NCI-H524 treated with DMSO at 0.1 percent for 48 hours (cell line): ENCODE measurements around the gene SAMD15.
"Not testable (repeated sequence)": the region's sequence is repeated elsewhere in the genome, so short reads cannot be mapped to it uniquely, and the experiment has no call there.

ENCODE experiments used
- DNase-seq: peaks from one replicate; lab custom pipeline; 2025; lab: John Stamatoyannopoulos, UW

SAMD15 gene

DNA sequence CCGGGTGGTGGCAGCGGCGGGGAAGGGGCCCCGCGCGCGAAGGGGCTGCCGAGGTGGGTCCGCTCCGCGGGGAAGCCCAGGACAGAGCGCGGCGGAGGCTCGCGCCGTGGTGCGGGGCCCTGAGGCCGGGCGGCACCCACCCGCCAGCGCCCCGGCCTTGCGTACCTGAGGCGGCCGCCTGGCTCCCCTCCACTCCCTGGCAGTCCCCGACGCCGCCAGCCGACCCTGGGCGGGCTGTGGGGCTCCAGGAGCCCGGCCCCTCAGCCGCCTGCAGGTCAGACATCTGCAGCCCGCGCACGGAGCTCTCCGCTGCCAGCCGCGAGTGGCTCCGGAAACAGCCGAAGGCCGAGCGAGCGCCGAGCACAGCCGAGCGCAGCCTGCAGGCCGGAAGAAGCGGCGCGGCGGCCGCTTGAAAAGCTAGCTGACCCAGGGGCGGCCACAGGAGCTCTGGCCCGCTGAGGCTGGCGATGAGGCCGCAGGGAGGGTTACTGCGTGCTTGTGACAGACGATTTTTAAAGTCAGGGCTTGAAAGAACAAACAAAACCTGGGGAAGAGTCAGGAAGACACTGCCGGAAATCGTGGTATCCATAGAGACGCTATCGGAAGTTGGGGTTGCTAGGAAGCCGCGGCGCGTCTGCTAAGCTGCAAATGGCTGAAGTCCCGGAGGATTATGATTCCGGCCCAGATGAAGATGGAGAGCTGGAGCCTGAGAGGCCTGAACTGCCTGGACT lies at the start of gene SAMD15, which contains the start of gene TMED8:
SAMD15 (plus strand) TSS at position 609 of the 731 bp plus-strand sequence; CDS start at position 649, 40 bp downstream.
TMED8 (minus strand) TSS at position 324 of the 731 bp plus-strand sequence; CDS start at position 283, 41 bp downstream.
- DNase-seq, result peak; percentile 80

DNA sequence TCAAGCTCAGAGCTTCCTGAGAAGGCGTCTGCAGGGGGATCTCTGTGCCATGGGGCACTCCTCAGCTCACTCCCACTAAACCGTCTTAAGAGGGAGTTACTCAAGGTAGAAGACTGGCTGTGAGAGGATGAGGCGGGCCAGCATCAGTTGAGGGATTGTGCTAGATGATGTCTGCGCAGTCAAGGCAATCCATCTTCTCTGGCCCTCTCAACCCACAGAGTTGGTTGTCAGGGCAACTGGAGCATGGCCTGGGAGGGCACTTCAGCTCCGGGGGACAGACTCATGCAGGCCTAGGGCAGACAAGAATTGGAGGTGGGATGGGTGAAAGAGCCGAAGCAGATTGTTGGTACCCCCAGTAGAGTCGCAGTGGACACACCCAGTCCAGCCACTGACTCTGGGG lies 47.3 kb upstream of the SAMD15 start:
- no peak for DNase-seq

DNA sequence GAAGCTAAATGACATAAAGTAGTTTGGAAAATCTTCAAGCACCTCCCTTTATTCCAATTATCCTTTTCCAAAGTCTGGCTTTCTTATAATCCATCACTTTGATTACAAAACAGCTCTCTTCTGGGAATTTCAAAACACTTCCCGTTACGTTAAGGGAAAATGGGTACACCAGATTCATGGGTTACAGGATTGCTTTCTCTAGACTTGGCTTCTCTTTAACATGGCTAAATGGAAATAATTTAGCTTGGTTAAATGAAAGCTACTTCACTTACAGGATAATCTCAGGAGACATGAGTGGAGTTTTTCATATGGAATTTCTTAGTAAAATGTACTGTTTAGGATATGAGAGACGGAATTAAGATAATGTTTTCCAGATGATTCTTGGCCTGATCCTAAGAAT lies 41.6 kb upstream of the SAMD15 start:
- DNase-seq, result no peak

DNA sequence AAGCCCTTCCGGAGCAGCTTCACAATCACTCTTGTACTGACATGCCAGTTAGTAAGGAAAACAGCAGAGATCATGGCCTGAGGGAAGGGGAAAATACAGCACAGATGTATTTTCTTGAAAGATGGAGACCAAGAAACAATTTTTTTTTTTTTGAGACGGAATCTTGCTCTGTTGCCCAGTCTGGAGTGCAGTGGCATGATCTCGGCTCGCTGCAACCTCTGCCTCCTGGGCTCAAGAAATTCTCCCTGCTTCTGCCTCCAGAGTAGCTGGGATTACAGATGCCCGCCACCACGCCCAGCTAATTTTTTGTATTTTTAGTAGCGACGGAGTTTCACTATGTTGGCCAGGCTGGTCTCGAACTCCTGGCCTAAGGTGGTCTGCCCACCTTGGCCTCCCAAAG lies 39.9 kb upstream of the SAMD15 start:
- DNase-seq, result not testable (repeated sequence)

DNA sequence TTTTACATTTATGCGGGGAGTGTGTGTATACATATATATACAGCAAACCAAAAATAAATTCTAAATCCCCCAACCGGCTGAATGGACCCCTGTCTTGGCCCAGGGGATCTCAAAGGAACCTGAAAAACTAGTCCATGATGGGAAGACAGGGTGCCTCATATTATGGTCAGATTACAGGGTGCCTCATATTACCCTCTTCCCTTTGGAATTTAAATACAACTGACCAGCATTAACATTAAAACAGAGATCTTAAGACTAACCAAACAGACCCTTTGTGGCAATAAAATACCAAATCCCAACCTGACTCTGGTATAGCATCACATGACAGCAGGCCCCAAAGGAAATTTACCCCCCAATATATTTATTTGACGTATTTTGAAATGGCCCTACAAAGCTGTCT lies 39.3 kb upstream of the SAMD15 start:
- DNase-seq, result no peak

DNA sequence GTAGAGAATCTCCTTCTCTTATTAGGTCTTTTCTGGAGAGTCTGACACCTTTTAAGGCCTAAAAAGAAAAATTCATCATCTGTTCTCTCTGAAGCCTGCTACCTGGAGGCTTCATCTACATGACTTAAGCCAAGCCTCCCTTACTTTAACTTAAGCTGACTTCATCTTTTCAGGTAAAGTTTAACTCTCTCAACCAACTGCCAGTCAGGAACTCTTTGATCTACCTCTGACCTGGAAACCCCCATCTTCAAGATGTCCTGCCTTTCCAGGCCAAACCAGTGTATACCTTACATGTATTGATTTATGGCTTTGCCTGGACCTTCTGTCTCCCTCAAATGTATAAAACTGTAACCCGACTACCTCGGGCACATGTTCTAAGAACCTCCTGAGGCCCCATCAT lies 38.9 kb upstream of the SAMD15 start:
- DNase-seq, result no peak

DNA sequence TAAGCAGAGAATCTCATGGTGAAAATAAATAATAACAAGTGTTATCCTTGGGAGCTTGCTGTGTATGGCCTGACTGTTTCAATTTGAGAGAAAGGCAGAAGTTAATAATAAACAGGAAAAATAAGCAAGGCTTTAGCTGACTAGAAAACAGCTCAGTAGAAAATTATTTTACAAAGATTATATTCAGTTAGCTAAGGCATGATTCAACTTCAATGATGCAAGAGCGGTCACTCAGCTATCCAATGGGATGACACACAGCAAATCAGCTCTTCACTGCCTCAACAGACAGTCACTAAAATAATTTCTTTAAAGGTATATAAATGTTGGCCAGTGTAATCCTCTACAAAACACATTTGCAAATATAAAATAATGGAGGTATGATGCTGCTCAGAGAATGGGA lies 37.8 kb upstream of the SAMD15 start:
- no peak for DNase-seq

DNA sequence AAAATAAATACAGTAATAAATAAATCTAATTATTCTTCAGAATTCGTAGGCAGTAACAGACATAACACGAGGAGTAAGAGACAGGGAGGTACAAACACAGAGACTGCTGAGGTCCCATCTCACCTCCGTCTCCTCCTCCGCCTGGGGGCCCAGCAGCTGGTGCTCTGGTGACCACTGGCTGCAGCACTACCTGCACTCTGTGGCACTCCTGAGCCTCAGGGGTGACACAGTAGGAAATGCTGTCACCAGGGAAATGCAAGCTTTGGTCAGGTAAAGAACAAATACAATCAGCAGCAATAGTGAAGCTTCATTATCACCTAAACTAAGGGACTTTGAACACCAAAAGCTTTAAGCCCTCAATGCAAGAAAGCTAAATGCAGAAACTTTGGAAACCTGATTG lies 36.8 kb upstream of the SAMD15 start:
- no peak for DNase-seq

DNA sequence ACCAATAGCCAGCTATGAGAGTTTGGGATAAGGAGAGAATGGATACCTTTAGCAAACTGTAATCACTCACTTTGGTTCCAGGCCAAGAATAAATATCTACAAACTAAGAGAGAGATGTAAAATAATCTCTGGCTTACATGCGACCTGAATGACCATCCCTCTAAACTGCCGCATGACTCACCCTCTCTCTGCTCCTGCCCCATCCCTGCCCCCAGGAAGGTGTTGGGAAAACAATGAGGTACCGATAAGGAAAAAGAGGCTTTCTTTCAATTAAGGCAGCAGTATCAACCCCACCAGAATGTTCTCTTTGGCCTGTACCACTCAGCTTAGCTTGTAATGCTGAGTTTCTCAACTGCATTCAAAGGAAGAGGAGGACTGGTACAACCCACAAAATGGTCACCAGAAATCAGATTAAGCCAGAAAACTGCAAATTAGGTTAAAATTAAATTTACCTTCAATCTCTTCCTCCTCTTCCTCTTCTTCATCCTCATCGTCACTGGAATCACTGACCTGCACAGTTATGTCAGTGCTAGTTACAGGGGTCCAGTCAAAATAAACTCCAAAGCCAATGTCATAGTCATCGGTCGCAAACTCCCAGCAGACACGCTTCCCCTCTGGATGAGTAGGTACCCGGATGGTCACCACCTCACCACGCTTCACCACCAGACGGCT lies 34.3 kb upstream of the SAMD15 start:
- DNase-seq, result no peak

DNA sequence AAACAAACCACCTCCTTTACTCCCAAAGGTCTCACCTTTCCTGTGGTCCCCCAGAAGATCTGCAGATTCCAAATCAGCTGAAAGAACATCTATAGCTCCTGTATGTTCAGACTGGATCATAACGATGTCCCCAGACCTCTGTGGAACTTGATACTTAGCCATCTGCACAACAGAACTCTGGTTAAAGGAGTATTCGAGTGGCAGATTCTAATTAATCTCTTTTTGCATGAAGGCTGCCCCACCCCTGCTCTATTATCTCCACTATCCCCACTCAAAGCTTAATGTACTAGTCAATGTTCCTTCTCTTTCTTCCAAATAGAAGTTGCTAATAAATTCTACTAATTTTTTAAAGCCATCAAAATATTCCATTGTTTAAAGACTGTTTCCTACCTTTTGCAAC lies 33.5 kb upstream of the SAMD15 start:
- DNase-seq, result peak; percentile 97

DNA sequence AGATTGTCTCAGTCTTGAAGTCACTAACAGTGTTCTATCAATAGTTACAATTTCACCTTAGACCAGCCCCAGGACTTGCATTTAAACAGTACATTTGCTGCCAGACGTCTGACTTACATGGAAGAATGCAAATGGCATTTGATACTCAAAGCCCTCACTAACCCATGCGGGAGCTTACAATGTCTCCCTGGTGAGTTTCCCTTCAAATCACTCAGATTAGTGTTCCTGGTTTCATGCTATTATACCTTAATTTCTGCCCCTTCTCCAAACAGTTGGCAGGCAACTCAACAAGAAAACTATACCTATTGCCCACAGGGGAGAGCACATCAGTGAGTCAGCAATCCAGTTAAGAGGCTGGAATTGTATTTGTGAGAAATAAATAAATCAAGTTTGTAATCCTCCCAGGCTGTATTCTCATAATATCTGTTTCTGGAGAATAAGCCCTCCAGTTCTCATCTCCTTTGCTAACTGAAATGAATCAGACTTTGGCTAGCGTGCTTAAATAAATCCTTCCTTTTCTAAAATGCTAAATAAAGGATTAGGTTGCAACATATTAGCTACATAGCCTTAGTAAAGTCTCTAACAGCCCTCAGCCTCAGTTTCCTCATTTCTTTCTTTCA lies 32.7 kb upstream of the SAMD15 start:
- DNase-seq, result no peak

DNA sequence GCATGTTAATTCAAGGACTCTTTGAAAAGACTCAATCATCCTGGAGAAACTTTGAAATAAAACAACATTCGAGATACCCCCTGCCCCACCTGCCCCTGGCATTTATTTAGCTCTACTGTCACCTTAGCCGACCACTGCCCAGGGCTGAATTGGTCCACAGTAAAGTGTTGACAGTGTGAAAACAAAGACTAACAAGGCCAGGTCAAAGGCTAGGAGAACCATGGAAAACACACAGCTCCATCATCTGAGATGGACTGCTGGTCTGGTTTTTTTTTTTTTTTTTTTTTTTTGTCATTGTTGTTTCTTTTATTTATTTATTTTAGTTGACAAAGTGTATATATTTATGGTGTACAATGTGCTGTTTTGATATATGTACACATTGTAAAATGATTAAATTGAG lies 30.7 kb upstream of the SAMD15 start:
- DNase-seq, result no peak

DNA sequence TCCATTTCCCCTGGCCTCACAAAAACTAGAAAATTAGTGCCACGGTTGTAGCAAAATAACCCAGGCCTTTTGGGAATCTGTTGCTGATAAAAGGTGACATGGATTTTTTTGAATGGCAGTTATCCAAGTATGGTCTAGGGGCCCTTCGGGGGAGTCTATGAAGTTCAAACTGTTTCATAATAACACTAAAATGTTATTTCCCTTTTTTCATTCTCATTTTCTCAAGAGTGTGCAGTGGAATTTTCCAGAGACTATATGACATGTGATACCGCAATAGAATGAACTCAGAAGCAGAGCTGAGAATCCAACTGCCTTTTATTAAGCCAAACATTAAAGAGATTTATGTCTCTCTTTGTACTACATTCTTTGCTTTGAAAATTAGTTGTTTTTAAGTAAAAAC lies 29.4 kb upstream of the SAMD15 start:
- no peak for DNase-seq

DNA sequence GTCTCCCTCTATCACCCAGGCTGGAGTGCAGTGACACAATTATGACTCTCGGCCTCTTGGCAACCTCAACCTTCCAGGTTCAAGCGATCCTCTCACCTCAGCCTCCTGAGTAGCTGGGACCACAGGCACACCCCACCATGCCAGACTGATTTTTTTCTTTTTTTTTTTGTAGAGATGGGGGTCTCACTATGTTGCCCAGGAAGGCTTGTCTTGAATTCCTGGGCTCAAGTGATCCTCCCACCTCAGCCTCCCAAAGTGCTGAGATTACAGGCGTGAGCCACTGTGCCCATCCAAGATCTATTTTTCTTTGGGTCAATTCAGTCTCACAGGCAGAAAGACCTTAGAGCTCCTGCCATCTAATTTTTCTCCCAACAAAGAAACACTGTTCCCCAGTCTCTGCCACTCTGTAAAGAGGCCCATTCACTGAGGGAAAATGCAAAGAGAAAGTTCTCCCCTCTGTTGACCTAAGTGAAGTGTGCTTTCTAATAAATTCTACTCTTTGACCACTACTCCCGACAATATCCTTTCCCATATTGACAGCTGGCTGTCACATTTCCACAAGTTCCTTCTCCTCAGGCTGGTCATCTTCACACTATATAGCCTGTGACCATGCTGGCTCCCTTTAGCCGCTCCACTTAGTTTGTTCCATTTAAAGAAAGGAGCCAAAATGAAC lies 23.6 kb upstream of the SAMD15 start:
- DNase-seq, result no peak

DNA sequence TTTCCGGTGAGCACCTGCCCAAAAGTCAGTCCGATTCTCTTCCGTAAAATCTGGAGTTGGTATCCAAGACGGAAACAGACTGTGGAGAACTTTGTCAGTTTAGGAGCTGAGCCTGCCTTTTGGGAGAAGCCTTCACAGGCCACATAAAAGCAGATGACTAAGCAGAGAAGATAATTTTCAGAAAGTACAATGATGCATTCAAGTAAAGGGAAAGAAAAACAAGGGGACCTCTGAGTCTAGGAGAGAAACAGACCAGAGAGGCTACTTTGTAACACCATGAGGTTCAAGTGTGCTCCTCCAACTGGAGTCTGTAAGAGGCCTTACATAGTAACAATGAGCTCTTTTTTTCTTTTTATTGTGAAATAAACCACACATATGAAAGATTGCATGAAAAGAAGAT lies 21.4 kb upstream of the SAMD15 start:
- no peak for DNase-seq

DNA sequence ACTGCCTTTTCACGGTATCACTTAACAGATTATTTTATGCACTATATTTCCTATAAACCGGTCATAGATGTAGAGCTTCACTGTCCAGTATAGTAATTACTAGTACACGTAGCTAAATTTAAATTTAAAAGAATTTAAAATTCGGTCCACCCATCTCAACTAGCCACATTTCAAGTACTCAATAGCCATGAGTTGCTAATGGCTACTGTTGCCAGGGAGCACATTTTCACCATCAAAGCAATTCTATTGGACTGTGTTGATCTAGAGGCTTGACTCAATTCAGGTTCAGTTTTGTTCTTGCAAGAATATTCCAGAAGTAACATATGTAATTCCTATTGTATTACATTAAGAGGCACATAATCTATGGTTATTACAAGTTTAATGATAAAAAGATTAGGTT lies 20.3 kb upstream of the SAMD15 start:
- DNase-seq, result no peak

DNA sequence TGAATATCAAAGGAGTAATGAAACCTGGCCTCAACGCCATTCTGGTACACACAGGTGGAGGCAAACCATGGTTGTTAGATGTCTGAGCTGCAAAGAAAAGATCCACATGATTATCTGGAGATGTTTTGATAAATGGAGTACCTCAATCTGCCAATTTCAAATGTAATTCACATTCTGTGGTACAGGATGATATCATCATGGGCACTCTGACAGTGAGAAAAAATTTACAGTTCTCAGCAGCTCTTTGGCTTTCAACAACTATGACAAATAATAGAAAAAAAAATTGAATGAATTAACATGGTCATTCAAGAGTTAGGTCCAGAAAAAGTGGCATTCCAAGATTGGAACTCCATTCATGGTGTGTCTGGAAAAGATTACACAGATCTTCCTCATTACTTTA lies 17.6 kb upstream of the SAMD15 start:
- no peak for DNase-seq

DNA sequence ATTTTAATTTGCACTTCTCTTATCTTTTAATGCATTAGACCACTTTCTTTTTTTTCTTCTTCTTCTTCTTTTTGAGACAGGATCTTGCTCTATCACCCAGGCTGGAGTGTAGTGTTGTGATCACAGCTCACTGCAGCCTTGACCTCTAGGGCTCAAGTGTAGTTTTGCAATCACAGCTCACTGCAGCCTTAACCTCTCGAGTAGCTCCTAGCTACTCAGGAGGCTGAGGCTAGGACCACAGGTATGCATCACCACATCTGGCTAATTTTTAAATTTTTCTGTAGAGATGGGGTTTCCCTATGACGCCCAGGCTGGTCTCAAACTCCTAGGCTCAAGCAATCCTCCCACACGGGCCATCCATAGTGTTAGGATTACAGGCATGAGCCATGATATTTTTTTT lies 13.0 kb upstream of the SAMD15 start:
- DNase-seq, result no peak

DNA sequence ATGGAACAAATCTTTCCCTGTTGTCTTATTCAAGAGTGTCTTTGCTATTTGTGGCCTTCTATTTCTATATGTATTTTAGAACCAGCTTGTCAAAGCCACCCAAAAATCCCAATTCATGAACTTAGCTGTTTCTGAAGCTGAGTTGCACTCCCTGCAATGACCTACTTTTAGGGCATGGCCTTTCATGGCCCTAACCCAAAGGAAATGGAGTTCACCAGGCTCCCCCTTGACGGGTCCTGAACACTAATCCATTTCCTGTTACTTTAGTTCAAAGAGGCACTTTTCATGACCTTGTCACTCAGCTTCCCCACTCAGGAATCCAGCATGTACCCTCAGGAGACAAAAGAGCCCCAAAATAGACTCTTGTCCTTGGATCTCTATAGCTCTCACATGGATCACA lies 7.9 kb upstream of the SAMD15 start:
- DNase-seq, result no peak

DNA sequence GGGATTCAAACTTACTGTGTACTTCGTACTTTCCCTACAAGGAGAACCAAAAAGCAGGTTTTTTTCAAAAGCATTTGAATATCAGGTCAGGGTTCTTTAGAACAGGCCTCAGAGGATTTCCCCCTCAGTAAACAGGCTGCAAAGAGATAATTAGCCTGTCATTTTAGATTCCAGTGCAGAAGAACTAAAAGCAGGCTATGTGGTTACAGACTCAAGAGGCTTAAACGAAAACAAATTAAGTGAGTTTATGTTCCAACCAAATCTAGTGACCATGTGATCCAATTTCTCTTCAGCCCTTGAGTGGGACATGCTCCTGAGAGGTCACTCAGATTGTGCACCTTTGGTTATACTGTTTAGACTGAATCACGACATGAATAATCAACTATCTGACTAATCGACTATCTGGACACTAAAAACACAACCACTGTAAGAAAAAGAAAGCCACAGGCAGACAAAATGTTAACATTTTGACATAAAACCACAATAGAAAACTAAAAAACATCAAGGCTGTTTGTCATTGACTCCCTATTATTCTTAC lies 4.8 kb upstream of the SAMD15 start:
- no peak for DNase-seq

DNA sequence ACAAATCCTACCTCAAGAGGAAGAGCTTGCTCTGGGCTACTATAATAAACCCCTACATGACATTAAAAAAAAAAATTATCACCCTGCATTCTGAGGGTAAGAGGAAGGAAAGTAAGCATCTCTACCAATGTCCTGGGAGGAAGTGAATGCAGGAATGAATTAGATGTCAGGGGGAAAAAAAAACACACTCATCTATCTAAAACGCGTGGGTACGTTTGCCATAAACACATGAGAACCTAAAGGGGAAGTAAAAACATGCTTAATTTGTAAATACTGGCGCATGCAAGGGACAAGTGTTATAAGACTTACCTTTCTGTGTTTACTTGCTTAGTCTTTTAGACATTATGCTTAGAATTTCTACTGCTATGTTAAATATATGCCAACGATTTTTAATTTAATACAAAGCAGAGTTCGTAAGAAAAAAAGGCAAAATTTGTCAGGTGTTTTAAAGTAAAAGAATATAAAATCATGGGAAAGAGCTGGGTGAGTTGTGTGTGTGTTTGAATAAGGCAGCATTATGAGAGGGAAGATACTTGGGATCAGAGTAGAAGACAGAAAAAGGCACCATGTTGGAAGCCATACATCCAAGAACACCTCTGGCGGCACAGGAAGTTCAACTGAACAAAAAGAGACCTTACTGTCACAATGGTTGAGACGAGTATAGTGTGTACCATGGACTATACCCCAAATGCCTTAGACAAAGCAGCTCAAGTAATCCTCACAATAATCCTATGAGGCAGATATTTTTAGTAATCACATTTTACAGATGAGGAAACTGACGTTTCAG lies 1.8 kb upstream of the SAMD15 start:
- no peak for DNase-seq
